Smooth muscle cell (in vitro differentiated cells): ENCODE measurements around the gene DHRS12. TPM values are rescaled to one million over a fixed set of nuclear protein-coding genes. Genes with fewer than 3 reads are reported as not detected.

Experiments
- DNase-seq: peaks from one replicate; lab custom pipeline; 2025; ENCODE audit not compliant: unreplicated experiment; lab: John Stamatoyannopoulos, UW
- H2AFZ ChIP-seq: fragments of 200-600 bp; sonication (generic); 2 replicates; pipeline ENCODE4 v1.6.0; 2016; ENCODE audit warnings: antibody characterized with exemption, low read depth, mild to moderate bottlenecking
- H3F3A ChIP-seq: fragments of 200-600 bp; sonication (generic); 2 replicates; pipeline ENCODE4 v1.6.0; 2017; ENCODE audit warnings: antibody characterized with exemption, low read depth
- H3K27ac ChIP-seq: fragments of 200-600 bp; sonication (generic); 2 replicates; pipeline ENCODE4 v1.5.1; 2016; ENCODE audit warnings: low read depth, mild to moderate bottlenecking
- H3K27me3 ChIP-seq: fragments of 200-600 bp; sonication (generic); 2 replicates; pipeline ENCODE4 v1.6.1; 2016; ENCODE audit warnings: low read depth, mild to moderate bottlenecking
- H3K36me3 ChIP-seq: fragments of 200-600 bp; sonication (generic); 2 replicates; pipeline ENCODE4 v1.5.1; 2016; ENCODE audit warnings: low read depth
- H3K4me1 ChIP-seq: fragments of 200-600 bp; sonication (generic); 2 replicates; pipeline ENCODE4 v1.5.1; 2016; ENCODE audit warnings: low read depth
- H3K4me2 ChIP-seq: fragments of 200-600 bp; sonication (generic); 2 replicates; pipeline ENCODE4 v1.6.0; 2016; ENCODE audit warnings: mild to moderate bottlenecking
- H3K4me3 ChIP-seq: fragments of 200-600 bp; sonication (generic); 2 replicates; pipeline ENCODE4 v1.5.1; 2016; ENCODE audit warnings: mild to moderate bottlenecking
- H3K79me2 ChIP-seq: fragments of 200-600 bp; sonication (generic); 2 replicates; pipeline ENCODE4 v1.6.0; 2016; ENCODE audit warnings: low read depth, mild to moderate bottlenecking
- H3K9ac ChIP-seq: fragments of 200-600 bp; sonication (generic); 2 replicates; pipeline ENCODE4 v1.6.0; 2016; ENCODE audit warnings: low read depth
- H3K9me3 ChIP-seq: fragments of 200-600 bp; sonication (generic); replicated peaks from 2 replicates; pipeline ENCODE4 v1.5.1; 2016; ENCODE audit warnings: low read depth
- H4K20me1 ChIP-seq: fragments of 200-600 bp; sonication (generic); 2 replicates; pipeline ENCODE4 v1.6.0; 2016; ENCODE audit warnings: low read depth
- CTCF ChIP-seq: fragments of 200-600 bp; sonication (generic); IDR thresholded peaks from 2 replicates; pipeline ENCODE4 v1.5.1; 2017; ENCODE audit warnings: borderline replicate concordance, mild to moderate bottlenecking, antibody characterized with exemption; ENCODE audit not compliant: insufficient read depth, poor library complexity, severe bottlenecking
- WGBS: methylation state at CpG from one replicate; pipeline ENCODE4 v1.1.7; 2016; ENCODE audit warnings: low lambda C conversion rate; 5-methylcytosine and 5-hydroxymethylcytosine counted together
- polyA plus RNA-seq: library from polyadenylated mRNA; unstranded; fragments of >200 nt; fragmentation: Nextera tagmentation; extraction: Ambion mirVana; gene quantifications from 2 replicates; pipeline ENCODE4 v1.2.1, GENCODE V29; 2016
- total RNA-seq: library from RNA; depleted of rRNA; stranded (reverse); fragments of >200 nt; gene quantifications from 2 replicates; pipeline ENCODE4 v1.2.3, GENCODE V29; 2014

Gene DHRS12
- total and polyA plus RNA-seq, 2 experiments from 2014 or later: 5.7 to 9.9 TPM

- Histone ChIP-seq H3K4me2 (peak overlapping the region; percentile 32), H3K79me2 (no peaks in the 10 kb centered on the region), H3K4me1 (peaks cover 10% of the 10 kb centered on the region), H4K20me1 (no peaks in the 10 kb centered on the region), H3F3A (peaks cover 6% of the 10 kb centered on the region), H3K27me3 (no peaks in the 10 kb centered on the region), H3K27ac (peak overlapping the region; percentile 90), H2AFZ (no peak overlapping the region), H3K9me3 (no peaks in the 10 kb centered on the region), H3K4me3 (no peak overlapping the region), H3K36me3 (peaks cover under 1% of the 10 kb centered on the region), H3K9ac (peak overlapping the region; percentile 69)
- DNase-seq: no peak
- WGBS: 30% methylated on average over 9 of the region's 9 CpGs
- no peak for TF ChIP-seq CTCF
Measured at GRCh38 chr13:51747438-51748434, 56.2 kb downstream of the DHRS12 start.

- H3K9me3 ChIP-seq: no peaks in the 10 kb centered on the region
- WGBS: 39% methylated on average over 2 of the region's 2 CpGs
- no peak overlapping the region for H2AFZ ChIP-seq
- peaks cover 10% of the 10 kb centered on the region for H3K4me1 ChIP-seq
- no peaks in the 10 kb centered on the region for H3K27me3 ChIP-seq
- H3K36me3 ChIP-seq: no peaks in the 10 kb centered on the region
- no peak overlapping the region for H3K9ac ChIP-seq
- peaks cover 6% of the 10 kb centered on the region for H3F3A ChIP-seq
- peak overlapping the region; percentile 90 for H3K27ac ChIP-seq
- no peak overlapping the region for H3K4me3 ChIP-seq
- DNase-seq: no peak
- H3K4me2 ChIP-seq: no peak overlapping the region
- no peaks in the 10 kb centered on the region for H4K20me1 ChIP-seq
- TF ChIP-seq CTCF: no peak
- H3K79me2 ChIP-seq: no peaks in the 10 kb centered on the region
Measured at GRCh38 chr13:51746802-51747201, 57.2 kb downstream of the DHRS12 start.

- no peak for TF ChIP-seq CTCF
- Histone ChIP-seq H3K36me3 (no peaks in the 10 kb centered on the region), H3K9me3 (no peaks in the 10 kb centered on the region), H3K27me3 (no peaks in the 10 kb centered on the region), H4K20me1 (no peaks in the 10 kb centered on the region), H3K4me1 (peaks cover 10% of the 10 kb centered on the region), H3K27ac (no peak overlapping the region), H3K79me2 (no peaks in the 10 kb centered on the region), H2AFZ (no peak overlapping the region), H3F3A (peaks cover 8% of the 10 kb centered on the region), H3K9ac (no peak overlapping the region), H3K4me3 (no peak overlapping the region), H3K4me2 (no peak overlapping the region)
- WGBS: 97% methylated on average over 2 of the region's 2 CpGs
- no peak for DNase-seq
Measured at GRCh38 chr13:51745243-51745642, 58.7 kb downstream of the DHRS12 start.
